ENCODE results near the gene CCDC50.

DNA sequence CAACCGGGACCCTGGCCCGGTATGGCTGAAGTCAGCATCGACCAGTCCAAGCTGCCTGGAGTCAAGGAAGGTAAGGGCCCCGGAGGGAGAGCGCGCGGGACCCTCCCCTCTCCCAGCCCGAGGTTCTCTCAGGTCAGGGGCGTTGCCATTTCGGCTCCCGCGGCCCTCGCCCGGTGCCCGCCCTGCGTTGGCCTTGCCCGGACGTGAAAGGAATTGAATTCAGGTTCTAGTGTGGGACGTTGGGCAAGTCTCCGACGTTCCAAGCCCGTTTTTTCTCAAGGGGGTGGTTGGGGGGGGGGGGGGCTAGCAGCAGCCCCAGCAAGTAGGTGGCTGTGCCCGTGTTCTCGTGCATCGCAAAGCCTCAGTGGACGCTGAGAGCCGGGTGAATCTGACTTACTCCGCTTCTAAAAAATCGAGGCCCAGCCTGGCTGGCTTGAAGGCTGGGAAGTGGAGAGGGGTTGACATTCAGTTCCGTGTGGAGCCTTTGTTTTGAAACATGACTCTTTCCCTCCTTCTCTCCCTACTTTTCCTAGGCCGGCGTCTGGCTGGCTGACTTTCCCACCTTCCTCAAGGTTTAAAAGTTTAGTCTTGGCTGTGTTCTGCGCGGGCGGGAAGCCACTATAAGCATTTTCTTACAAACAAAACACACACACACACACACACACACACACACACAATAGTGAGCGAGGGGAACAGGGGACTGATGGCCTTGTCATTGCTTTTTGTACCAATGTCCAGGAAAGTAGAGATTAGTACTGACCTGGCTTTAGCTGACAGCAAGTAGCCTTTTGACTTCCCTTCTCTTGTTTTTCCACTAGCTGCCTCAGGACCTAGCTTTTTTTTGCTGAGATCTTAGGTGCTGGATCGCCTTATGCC, 698 bp downstream of the CCDC50 start, which contains the start of gene UTS2B:
- TF ChIP-seq, protein P1, sequence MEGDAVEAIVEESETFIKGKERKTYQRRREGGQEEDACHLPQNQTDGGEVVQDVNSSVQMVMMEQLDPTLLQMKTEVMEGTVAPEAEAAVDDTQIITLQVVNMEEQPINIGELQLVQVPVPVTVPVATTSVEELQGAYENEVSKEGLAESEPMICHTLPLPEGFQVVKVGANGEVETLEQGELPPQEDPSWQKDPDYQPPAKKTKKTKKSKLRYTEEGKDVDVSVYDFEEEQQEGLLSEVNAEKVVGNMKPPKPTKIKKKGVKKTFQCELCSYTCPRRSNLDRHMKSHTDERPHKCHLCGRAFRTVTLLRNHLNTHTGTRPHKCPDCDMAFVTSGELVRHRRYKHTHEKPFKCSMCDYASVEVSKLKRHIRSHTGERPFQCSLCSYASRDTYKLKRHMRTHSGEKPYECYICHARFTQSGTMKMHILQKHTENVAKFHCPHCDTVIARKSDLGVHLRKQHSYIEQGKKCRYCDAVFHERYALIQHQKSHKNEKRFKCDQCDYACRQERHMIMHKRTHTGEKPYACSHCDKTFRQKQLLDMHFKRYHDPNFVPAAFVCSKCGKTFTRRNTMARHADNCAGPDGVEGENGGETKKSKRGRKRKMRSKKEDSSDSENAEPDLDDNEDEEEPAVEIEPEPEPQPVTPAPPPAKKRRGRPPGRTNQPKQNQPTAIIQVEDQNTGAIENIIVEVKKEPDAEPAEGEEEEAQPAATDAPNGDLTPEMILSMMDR (IDR thresholded peaks at IDR 0.05) = no peak
- TF ChIP-seq POLR2A (IDR thresholded peaks at IDR 0.05) = no peak
